Activated T-cell treated with anti-CD3 and anti-CD28 coated beads, Interleukin-2, amount 50 U/mL, for 48 hours (primary cell): ENCODE measurements around the gene KRTCAP3.

Source experiments
- DNase-seq, 2 experiments: peaks; one replicate each; pipeline ENCODE4 v3.0.0-alpha.2; 2020

KRTCAP3 gene

DNA sequence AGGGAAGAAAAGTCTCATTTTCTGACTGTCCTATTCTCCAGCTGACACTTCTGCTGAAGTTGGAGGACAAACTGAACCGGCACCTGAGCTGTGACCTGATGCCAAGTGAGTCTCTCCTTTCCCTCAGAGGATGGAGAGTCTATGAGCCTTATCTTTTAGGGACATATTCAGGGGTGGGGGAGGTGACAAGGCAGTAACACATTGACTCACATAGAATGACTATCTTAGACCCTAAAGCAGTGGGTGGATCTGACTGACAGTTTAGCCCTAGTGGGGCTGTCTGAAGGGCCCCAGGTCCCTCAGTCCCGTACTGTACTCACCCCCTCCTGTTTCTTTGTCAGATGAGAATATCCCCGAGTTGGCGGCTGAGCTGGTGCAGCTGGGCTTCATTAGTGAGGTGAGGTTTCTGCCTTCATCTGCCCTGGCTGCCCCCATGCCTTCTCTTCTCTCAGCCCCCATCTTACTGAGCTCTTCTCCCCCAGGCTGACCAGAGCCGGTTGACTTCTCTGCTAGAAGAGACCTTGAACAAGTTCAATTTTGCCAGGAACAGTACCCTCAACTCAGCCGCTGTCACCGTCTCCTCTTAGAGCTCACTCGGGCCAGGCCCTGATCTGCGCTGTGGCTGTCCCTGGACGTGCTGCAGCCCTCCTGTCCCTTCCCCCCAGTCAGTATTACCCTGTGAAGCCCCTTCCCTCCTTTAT lies 805 bp upstream of the KRTCAP3 start:
- no peak for DNase-seq

DNA sequence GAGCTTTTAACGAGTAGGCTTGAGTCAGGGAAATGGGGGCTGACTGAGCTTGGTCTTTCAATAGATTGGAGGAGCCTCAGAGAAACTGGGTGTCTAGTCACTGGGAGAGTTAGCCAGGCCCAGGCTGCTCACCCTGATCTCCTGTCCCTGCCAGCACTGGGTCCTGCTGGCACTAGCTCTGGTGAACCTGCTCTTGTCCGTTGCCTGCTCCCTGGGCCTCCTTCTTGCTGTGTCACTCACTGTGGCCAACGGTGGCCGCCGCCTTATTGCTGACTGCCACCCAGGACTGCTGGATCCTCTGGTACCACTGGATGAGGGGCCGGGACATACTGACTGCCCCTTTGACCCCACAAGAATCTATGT lies 720 bp downstream of the KRTCAP3 start:
- DNase-seq: no peak

DNA sequence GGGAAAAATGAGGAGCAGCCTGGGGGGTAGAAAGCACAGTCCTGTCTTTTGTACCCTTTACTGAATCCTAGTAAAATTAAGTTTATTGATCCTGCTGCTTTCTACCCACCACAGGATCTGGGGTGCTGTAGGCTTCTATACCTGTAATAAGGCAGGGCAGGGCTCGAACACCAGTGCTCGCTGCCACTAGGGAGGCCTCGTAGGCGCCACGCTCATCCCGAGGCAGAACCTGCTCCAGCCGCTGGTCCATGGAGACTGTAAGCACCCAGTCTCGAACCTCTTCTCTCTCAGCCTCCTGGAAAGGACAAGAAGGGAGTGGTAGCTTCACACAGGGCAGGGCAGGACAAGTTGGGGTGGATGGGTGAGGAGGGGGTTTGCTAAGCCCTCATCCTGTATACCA lies 3.0 kb downstream of the KRTCAP3 start:
- no peak for DNase-seq

DNA sequence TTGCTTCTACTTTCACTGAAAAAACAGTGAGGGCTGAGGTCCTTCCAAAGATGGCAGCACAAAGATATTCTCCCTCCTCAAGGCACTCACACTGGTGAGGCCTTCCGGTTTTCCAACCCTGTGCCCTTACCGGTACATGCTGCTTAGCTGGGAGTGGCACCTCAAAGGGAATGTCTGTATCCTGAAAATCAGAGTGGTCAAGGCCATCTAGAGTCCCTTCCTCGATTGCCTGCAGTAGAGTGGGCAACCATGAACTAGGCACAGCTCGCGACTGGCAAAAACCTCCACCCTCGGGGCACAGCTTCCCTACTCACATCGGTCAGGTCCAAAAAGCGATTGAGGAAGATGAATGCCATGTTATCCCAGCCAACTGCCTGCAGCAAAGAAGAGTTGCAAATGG lies 3.4 kb downstream of the KRTCAP3 start:
- DNase-seq: no peak

DNA sequence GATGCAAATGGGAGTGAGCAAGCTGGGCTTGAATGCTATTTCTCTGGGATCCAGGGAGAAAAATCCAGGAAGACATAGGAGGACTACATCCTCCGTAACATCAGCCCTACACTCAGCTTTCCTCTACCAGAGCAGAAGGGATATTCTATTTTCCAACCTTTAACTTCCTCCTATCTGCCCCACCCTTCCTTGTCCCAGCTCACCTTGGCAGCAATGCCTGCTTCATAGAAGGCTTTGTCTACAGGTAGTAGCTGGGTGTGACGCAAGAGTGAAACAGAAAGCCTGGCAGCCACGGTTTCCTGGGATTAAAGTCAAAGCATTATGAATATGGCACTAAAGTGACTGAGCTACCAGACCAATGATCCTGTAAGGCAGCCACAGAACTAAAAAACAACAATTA lies 3.9 kb downstream of the KRTCAP3 start:
- DNase-seq: no peak

DNA sequence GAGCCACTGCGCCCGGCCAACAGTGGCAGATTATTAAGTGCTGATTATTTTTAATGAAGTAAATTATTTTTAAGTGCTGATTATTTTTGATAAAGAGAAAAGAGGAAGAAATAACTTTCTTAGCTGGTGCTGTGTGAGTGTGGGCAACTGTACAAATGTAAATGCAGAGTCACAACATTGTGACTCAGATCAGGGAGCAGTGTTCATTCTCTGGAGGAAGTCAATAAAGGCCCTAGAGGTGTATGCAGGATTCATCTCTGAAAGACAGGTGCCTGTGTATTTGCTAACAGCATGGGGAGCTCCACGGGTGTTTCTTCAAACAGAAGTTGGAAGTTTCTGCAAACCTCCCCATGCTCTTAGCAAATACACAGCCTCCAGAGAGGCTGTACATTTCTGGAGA lies 6.2 kb downstream of the KRTCAP3 start:
- no peak for DNase-seq

DNA sequence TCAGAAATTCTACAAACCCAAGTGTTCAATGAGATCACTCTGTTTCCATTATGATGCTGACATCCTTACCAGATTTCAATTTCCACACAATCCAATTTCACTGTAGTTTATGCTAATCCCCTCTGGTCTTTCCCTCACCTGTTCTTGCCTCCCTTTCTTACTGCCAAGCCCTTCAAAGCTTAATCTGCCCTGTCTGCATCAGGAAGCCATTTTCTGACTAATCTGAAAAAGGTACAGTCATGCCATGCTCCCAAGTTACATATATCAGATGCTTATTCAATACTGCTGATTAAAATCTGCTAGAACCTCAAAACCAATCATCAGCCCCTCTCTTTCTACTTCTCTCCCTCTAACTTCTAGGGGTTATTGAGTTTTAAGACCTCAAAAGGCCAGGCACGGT lies 8.9 kb downstream of the KRTCAP3 start:
- DNase-seq: no peak

DNA sequence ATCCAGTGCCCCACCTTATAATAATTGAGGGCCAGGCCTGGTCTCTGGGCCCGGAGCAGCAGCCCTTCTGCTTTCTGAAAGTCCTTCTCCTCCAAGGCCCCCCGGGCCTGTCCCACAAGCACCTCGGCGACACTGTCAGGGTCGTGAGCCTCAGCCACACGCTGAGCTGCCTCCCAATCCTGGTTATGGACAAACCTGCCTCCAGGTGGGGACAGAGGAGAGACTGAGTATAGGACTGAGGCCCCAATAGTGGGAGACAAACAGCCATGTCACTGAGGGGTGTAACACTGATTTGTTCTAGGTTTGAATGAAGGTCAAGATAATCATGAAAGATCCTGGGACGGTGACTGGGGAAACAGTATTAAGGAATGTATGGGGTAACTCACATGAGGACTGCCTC lies 11.8 kb downstream of the KRTCAP3 start:
- DNase-seq: no peak

DNA sequence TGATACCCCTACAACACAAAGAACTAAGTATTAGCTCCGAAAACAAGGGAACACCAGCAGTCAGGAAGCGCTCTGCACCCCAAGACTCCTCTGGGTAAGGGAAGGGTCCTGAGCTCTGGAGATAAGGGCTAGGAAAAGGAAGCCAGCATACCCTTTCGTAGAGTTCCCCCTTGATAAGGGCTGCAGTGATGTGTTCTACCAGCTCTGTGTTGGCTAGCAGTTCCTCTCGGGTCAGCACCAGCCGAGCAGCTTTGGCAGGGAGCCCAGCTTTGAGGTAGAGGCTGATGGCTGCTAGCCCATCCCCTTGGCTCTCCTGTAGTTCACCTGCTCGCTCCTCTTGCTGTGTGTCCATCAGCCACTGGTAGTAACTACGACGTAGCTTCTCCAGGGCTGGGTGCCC lies 18.9 kb downstream of the KRTCAP3 start:
- no peak for DNase-seq

DNA sequence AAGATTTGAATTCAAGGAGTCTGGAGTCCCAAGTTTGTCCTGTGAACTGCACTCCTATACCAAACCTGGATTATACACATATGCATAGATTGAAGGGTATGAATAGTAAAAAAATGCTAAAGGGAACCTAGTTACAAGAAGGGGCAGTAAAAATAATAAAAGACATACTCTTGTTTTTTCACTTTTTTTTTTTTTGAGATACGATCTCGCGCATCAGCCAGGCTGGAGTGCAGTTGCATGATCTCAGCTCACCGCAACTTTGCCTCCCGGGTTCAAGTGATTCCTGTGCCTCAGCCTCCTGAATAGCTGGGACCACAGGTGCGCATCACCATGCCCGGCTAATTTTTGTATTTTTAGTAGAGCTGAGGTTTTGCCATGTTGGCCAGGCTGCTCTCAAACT lies 22.3 kb downstream of the KRTCAP3 start:
- DNase-seq: no peak

DNA sequence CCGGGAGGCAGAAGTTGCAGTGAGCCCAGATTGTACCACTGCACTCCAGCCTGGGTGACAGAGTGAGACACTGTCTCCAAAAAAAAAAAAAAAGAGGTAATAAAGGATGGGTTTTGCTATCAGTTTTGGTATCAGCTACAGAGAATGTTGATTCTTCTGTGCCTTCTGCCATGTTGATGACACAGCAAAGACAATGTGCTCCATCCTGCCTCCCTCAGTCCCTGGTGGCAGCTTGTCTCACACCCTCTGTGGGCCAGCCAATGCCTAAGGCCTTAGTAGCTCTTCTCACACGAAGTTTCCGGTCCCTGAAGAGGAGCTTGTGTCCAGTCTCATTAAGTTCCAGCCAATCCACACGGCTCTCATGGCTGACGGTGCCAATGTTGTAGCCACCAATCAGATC lies 29.8 kb downstream of the KRTCAP3 start:
- no peak for DNase-seq

DNA sequence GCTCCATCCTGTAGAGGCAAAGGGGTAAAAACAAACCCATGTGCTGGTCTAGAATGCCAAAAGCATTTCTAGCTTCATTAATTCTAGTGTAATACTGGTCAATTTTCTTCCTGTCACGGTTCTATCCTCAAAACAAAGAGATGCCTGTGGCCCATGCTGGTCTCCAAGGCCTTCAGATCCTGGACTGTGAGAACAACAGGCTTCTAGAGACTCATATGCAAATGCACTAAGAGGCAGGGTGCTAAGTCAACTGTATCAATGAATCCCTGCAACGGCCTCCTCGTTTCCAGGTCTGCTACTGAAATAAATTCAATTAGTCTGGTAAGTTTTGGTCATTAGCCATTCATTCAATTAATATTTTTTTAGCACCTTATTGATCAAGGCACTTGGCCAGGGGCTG lies 43.3 kb downstream of the KRTCAP3 start:
- DNase-seq: no peak

DNA sequence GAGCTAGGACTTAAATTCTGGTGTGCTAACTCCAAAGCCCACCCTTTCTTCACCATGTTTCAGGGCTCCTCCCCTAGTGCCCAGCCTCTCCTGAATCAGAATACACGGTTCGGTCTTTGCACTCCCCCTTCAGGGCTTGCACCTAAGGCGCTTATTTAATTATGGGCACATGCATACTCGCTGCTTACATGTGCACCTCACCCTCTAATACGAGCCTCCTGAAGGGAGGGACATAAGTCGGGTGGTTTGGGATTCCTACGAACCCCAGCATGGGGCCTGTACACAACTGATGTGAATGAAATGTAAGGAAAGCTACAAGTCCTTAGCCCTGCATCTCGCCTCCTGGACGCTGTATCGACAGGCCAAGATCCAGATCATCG lies 46.9 kb downstream of the KRTCAP3 start:
- no peak for DNase-seq

DNA sequence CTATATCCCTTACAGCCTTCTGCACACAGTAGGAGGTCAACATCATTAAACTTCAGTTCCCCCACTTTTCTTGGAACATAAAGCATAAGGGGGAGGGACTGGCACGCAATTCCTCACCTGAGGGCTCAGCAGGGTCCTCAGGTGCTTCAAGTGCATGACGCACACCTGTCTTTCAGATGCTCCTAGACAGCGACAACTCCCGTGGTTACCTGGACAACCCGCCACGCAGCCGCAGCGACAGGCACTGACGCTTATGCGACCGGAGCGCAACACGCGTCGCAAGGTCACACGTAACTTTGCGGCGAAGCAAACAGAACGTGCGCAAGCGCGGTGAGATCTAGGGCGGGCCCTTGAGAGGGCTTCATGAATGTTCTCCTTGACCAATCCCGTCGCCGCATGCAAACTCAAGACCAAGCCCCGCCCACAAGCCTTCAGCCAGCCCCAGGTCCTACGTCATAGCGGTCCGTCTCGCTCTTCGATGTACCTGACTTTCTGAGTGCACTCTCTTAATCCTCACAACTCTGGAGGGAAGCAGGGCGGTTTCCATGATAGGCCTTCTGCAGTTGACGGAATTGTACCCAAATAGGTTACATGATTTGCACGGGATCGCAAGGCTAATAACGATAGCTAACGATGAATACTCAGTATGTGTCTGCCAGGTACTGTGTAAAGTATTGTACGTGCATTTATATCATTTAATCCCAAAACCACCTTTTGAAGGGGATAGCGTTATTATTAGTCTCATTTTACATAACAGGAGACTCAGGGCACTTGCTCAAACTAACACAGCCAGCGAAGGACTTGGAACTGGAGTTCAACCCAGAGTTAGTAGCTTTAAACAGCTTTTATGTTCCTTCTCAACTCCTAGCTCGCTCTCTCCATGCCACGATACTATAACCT lies 47.6 kb downstream of the KRTCAP3 start, which contains the start of gene IFT172:
Gene IFT172 (minus strand): TSS at position 246 of the 900 bp plus-strand sequence. CDS start 90 bp downstream, at position 156.
- DNase-seq: peak; percentile 98 to 99

DNA sequence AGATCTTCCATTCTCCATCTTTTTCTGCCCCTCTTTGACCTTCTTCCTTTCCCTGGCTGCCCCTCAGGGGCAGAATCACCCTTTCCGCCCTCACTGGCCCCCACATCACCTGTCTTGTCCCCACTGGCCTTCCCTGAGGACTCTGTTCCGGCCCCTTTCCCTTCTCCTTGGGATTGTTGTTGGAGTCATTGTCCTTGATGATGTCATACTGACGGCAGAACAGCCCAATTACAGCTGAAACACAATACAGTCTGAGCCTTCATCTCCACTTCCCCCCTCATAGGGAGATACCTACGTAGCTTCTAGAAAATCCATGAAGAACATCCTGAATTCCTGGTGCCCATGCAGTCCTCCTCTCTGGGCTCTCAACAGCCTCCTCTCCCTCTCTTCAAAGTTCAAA lies 50.4 kb downstream of the KRTCAP3 start:
- no peak for DNase-seq

DNA sequence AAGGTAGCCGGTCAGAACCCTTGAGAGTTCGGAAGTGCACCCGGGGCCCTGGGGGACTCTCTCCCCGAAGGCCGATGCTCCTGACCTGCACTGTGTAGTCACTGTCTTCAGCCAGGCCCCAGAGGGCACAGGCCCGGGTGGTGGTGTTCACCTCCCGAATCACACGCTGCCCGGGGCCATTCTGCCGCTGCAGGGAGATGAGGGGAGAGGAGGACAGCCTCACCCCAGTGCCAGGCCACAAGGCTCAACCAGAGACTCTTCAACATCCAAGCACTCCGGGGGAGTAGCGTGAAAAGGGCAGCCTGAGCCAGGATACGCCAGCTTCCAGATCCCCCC lies 51.7 kb downstream of the KRTCAP3 start:
- no peak for DNase-seq
